Endothelial cell of umbilical vein (primary cell): ENCODE measurements around the gene LXN. TPM values are rescaled to one million over a fixed set of nuclear protein-coding genes. Genes with fewer than 3 reads are reported as not detected.
A peak's percentile ranks its signal among the peaks of the same experiment; 100 is the strongest.

ENCODE experiments used
- BruUV-seq: library from RNA; stranded (reverse); fragments of 400-500 nt; replicated peaks from 2 replicates; lab custom pipeline; 2021; lab: Mats Ljungman, UMichigan
- CTCF ChIA-PET: fragments of 300-600, 350-600 bp; sonication (Branson Sonifier 250); formaldehyde crosslinking; loops from one replicate; lab custom pipeline; 2021; ENCODE audit warnings: antibody characterized with exemption, inconsistent platforms; lab: Charles Lee
- POLR2A ChIA-PET: fragments of 300-600, 350-600 bp; sonication (Branson Sonifier 250); formaldehyde crosslinking; loops from one replicate; lab custom pipeline; 2021; ENCODE audit warnings: antibody characterized with exemption, inconsistent platforms; lab: Charles Lee
- DNase-seq: peaks from one replicate; pipeline ENCODE4 v3.0.0-alpha.2; 2011; ENCODE audit warnings: low read depth, low spot score
- FAIRE-seq: peaks from 2 replicates; lab custom pipeline; 2011; peaks lifted over from hg19 to GRCh38; lab: Jason Lieb, UNC
- H2AFZ ChIP-seq: 2 replicates; pipeline ENCODE4 v1.6.0; 2012; ENCODE audit warnings: low read depth, low read length, control low read depth, inconsistent platforms
- H3K27ac ChIP-seq: 2 replicates; pipeline ENCODE4 v1.5.1; 2011; ENCODE audit warnings: low read depth, mild to moderate bottlenecking, control low read depth, low read length, moderate library complexity; ENCODE audit not compliant: insufficient read depth
- H3K27me3 ChIP-seq, 2 experiments: 2 replicates each; pipeline versions ENCODE4 v1.6.0 to v1.6.1; 2011; ENCODE audit warnings: low read length in 2 of 2, mixed read lengths in 1 of 2; ENCODE audit not compliant: control insufficient read depth in 2 of 2, insufficient read depth in 2 of 2
- H3K36me3 ChIP-seq, 2 experiments: 2 replicates in 1 of 2; 3 replicates in 1 of 2; pipeline ENCODE4 v1.5.1; 2011; ENCODE audit warnings: low read length in 2 of 2, mild to moderate bottlenecking in 1 of 2, moderate library complexity in 1 of 2; ENCODE audit not compliant: control insufficient read depth in 2 of 2, insufficient read depth in 2 of 2; ENCODE audit errors: extremely low read depth in 1 of 2
- H3K4me1 ChIP-seq: 3 replicates; pipeline ENCODE4 v1.5.1; 2011; ENCODE audit warnings: mild to moderate bottlenecking, low read length; ENCODE audit not compliant: control insufficient read depth, insufficient read depth; ENCODE audit errors: extremely low read depth
- H3K4me2 ChIP-seq: 2 replicates; pipeline ENCODE4 v1.6.1; 2011; ENCODE audit warnings: low read length, control low read depth, mixed read lengths; ENCODE audit not compliant: insufficient read depth
- H3K4me3 ChIP-seq, 3 experiments: fragments of 200-600 bp in 1 of 3; sonication (generic), shearing (Covaris generic) in 1 of 3; replicated peaks in 1 of 3; 2 replicates each; pipeline ENCODE4 v1.5.1; 2011 to 2016; ENCODE audit warnings: control low read depth in 3 of 3, low read length in 3 of 3, mild to moderate bottlenecking in 2 of 3, inconsistent platforms in 1 of 3, low read depth in 1 of 3, moderate library complexity in 1 of 3; ENCODE audit not compliant: insufficient read depth in 1 of 3
- H3K79me2 ChIP-seq: 2 replicates; pipeline ENCODE4 v1.6.0; 2012; ENCODE audit warnings: low read length, inconsistent platforms; ENCODE audit not compliant: control insufficient read depth, insufficient read depth
- H3K9ac ChIP-seq: replicated peaks from 2 replicates; pipeline ENCODE3; 2011; ENCODE audit warnings: low read length, control low read depth; ENCODE audit not compliant: insufficient read depth; ENCODE audit errors: extremely low read depth
- H3K9me1 ChIP-seq: replicated peaks from 3 replicates; pipeline ENCODE4 v1.6.0; 2011; ENCODE audit warnings: mild to moderate bottlenecking, low read length; ENCODE audit not compliant: control insufficient read depth, insufficient read depth; ENCODE audit errors: extremely low read depth
- H3K9me3 ChIP-seq: replicated peaks from 2 replicates; pipeline ENCODE4 v1.5.1; 2012; ENCODE audit warnings: low read length, inconsistent platforms; ENCODE audit not compliant: control insufficient read depth, insufficient read depth
- H4K20me1 ChIP-seq: replicated peaks from 2 replicates; pipeline ENCODE3; 2011; ENCODE audit warnings: mild to moderate bottlenecking, low read length; ENCODE audit not compliant: control insufficient read depth, insufficient read depth; ENCODE audit errors: extremely low read depth
- FOS ChIP-seq: IDR thresholded peaks from 2 replicates; pipeline ENCODE4 v1.6.1; 2011; ENCODE audit warnings: mild to moderate bottlenecking, low read length, moderate library complexity, borderline replicate concordance; ENCODE audit not compliant: insufficient read depth
- JUN ChIP-seq: IDR thresholded peaks from 2 replicates; pipeline ENCODE4 v1.6.1; 2011; ENCODE audit warnings: borderline replicate concordance, low read depth; ENCODE audit not compliant: insufficient read length, insufficient read depth
- dilution Hi-C: fragments of 300-500 bp; cut with MboI; formaldehyde crosslinking; loops from one replicate; pipeline ENCODE4 v1.15.0; 2019; ENCODE audit warnings: low sequenced_read_pairs; ENCODE audit not compliant: extremely low pct_ligation_motif_present
- intact Hi-C: fragments of 100-400 bp; cut with micrococcal nuclease; formaldehyde crosslinking; loops from one replicate; pipeline ENCODE4 v1.10.0; 2022
- polyA plus RNA-seq, 4 experiments: library from polyadenylated mRNA; depleted of rRNA in 3 of 4; stranded (reverse) in 3 of 4; unstranded in 1 of 4; fragments of >200 nt; gene quantifications; 2 replicates each; pipeline versions ENCODE4 v1.2.1 to v1.2.3, GENCODE V29; 2011 to 2012; ENCODE audit warnings: missing spikeins in 1 of 4
- total RNA-seq: library from RNA; stranded (reverse); gene quantifications from 2 replicates; pipeline ENCODE4 v1.2.3, GENCODE V29; 2021
- TF ChIP-seq, protein P1 (sequence below), 2 donors: IDR thresholded peaks; 1 replicate in 1 of 2; 2 replicates in 1 of 2; pipeline ENCODE4 v1.5.1; 2011; ENCODE audit warnings: low read length in 2 of 2, mild to moderate bottlenecking in 2 of 2, moderate library complexity in 2 of 2, control low read depth in 1 of 2, inconsistent platforms in 1 of 2, low read depth in 1 of 2; ENCODE audit not compliant: insufficient read depth in 1 of 2; ENCODE audit errors: extremely low read depth in 1 of 2

LXN gene
- total and polyA plus RNA-seq, 2 donors (not counting 3 experiments of a cell fraction or from before 2014, with no cell fraction given), result 56.9 to 118 TPM

DNA sequence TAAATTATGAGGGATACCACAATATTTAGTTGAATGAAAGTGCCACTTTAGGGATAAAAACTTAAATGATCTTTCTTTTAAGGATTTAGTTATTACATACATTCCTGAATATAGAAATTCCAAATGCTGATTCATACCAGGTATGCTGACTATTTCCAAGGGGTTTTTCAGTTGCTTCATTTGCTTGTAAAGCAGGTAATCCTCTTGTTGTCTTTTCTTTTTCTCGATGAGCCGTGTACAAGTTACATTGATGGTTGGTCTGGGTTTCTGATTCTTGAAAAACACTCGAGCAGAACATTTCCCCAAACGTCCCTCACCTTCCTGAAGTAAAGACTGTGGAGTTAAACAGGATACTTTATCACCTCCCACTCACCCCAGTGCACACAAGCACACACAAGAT is 38.2 kb upstream of the LXN start:
- Histone ChIP-seq H4K20me1 (no peaks in the 10 kb centered on the region), H3K36me3 (no peaks in the 10 kb centered on the region), H3K4me1 (peaks cover 35% of the 10 kb centered on the region), H2AFZ (no peak overlapping the region), H3K9ac (no peak overlapping the region), H3K9me1 (no peaks in the 10 kb centered on the region), H3K27ac (no peak overlapping the region), H3K27me3 (no peaks in the 10 kb centered on the region), H3K4me3 (no peak overlapping the region), H3K79me2 (no peaks in the 10 kb centered on the region), H3K9me3 (no peaks in the 10 kb centered on the region), H3K4me2 (no peak overlapping the region)
- no TSS peak for BruUV-seq
- dilution Hi-C loops, result no loop called here
- FAIRE-seq, result no peak
- intact Hi-C loops, result loop anchor here (10.0 kb wide), 1 partner anchor 1054 kb away; no protein-coding TSS in a partner anchor
- CTCF ChIA-PET, result interaction anchor here (1.6 to 3.8 kb wide), 3 partner anchors 12 to 18 kb away, joined by 3 to 29 read pairs (median 3); no protein-coding TSS in a partner anchor
- DNase-seq, result no peak
- POLR2A ChIA-PET, result no interaction called here
- no peak for TF ChIP-seq FOS
- TF ChIP-seq JUN, result no peak

DNA sequence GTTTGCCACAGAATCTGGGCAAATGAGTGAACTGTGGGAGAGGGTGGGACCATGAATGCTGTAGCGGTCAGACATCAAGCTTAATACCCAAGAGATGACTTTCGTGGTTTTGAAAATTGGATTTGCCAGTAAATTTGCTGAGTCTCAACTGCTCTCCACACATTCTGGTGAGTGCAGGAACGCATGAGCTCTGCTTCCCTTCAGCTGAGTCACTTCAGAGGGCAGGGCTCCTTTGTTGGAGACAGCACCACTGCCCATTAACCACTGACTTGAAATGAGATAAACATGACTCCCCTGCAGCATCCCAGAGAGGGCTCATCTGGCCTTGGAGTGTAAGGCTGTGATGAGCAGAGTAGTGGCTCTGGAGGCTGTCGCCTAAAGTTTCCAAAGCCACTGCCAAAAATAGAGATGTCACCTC is 37.2 kb upstream of the LXN start:
- Histone ChIP-seq H2AFZ (peak overlapping the region; percentile 46), H3K27me3 (no peaks in the 10 kb centered on the region), H3K79me2 (no peaks in the 10 kb centered on the region), H3K9me1 (no peaks in the 10 kb centered on the region), H3K9ac (no peak overlapping the region), H3K36me3 (no peaks in the 10 kb centered on the region), H3K27ac (peak overlapping the region; percentile 45), H4K20me1 (no peaks in the 10 kb centered on the region), H3K9me3 (no peaks in the 10 kb centered on the region), H3K4me1 (peaks cover 35% of the 10 kb centered on the region), H3K4me3 (no peak overlapping the region), H3K4me2 (no peak overlapping the region)
- POLR2A ChIA-PET, result interaction anchor here (1.0 kb wide), 1 partner anchor 50 kb away, joined by 3 read pairs; no protein-coding TSS in a partner anchor
- BruUV-seq, result no TSS peak
- DNase-seq, result peak; percentile 54
- TF ChIP-seq FOS (peak; percentile 58), JUN (no peak)
- TF ChIP-seq, protein P1, sequence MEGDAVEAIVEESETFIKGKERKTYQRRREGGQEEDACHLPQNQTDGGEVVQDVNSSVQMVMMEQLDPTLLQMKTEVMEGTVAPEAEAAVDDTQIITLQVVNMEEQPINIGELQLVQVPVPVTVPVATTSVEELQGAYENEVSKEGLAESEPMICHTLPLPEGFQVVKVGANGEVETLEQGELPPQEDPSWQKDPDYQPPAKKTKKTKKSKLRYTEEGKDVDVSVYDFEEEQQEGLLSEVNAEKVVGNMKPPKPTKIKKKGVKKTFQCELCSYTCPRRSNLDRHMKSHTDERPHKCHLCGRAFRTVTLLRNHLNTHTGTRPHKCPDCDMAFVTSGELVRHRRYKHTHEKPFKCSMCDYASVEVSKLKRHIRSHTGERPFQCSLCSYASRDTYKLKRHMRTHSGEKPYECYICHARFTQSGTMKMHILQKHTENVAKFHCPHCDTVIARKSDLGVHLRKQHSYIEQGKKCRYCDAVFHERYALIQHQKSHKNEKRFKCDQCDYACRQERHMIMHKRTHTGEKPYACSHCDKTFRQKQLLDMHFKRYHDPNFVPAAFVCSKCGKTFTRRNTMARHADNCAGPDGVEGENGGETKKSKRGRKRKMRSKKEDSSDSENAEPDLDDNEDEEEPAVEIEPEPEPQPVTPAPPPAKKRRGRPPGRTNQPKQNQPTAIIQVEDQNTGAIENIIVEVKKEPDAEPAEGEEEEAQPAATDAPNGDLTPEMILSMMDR (IDR thresholded peaks at IDR 0.05; ENCODE audit: extremely low read depth in 1 of 2, insufficient read depth in 1 of 2, low read depth in 1 of 2, low read length in 2 of 2), result no peak
- dilution Hi-C loops (no loop called here), intact Hi-C loops (loop anchor here (10.0 kb wide), 1 partner anchor 1055 kb away; no protein-coding TSS in a partner anchor)
- peak; percentile 91 for FAIRE-seq
- CTCF ChIA-PET, result interaction anchor here (1.0 to 2.0 kb wide), 6 partner anchors 9 to 50 kb away, joined by 3 to 9 read pairs (median 4); partner anchors contain the start of gene LXN
